ENCODE measurements around the gene SNX9. TPM values are rescaled to one million over a fixed set of nuclear protein-coding genes. Genes with fewer than 3 reads are reported as not detected.
A peak's percentile ranks its signal among the peaks of the same experiment; 100 is the strongest.
"Not testable (repeated sequence)": the region's sequence is repeated elsewhere in the genome, so short reads cannot be mapped to it uniquely, and the experiment has no call there.

SNX9 gene
- total RNA-seq, 1 donor from 2014 or later: 25.0 TPM

- no peaks in the 10 kb centered on the region for H3K27me3 ChIP-seq
- H3K4me3 ChIP-seq: no peak overlapping the region
- no peak for TF ChIP-seq CTCF (IDR thresholded peaks at IDR 0.05)
- intact Hi-C loops (cut with DNase I): no loop called here
- DNase-seq (no peak), ATAC-seq (no peak)
- H3K4me1 ChIP-seq: peaks cover 9% of the 10 kb centered on the region
- no peaks in the 10 kb centered on the region for H3K36me3 ChIP-seq
- H3K27ac ChIP-seq: no peak overlapping the region
- no peaks in the 10 kb centered on the region for H3K9me3 ChIP-seq
Measured at GRCh38 chr6:157839606-157840005, 16.6 kb downstream of the SNX9 start.

GRCh38 chr6:157840261-157840660 is 17.2 kb downstream of the SNX9 start:
- intact Hi-C loops (cut with DNase I): no loop called here
- Histone ChIP-seq H3K4me3 (no peak overlapping the region), H3K27me3 (no peaks in the 10 kb centered on the region), H3K4me1 (peaks cover 11% of the 10 kb centered on the region), H3K9me3 (no peaks in the 10 kb centered on the region), H3K27ac (no peak overlapping the region), H3K36me3 (no peaks in the 10 kb centered on the region)
- no peak for TF ChIP-seq CTCF (IDR thresholded peaks at IDR 0.05)
- ATAC-seq (no peak), DNase-seq (no peak)

- DNase-seq (no peak), ATAC-seq (no peak)
- no peak for TF ChIP-seq CTCF (IDR thresholded peaks at IDR 0.05)
- H3K4me3 ChIP-seq: no peak overlapping the region
- H3K4me1 ChIP-seq: peaks cover 15% of the 10 kb centered on the region
- intact Hi-C loops (cut with DNase I): no loop called here
- H3K36me3 ChIP-seq: no peaks in the 10 kb centered on the region
- no peaks in the 10 kb centered on the region for H3K27me3 ChIP-seq
- H3K27ac ChIP-seq: no peak overlapping the region
- H3K9me3 ChIP-seq: no peaks in the 10 kb centered on the region
Measured at GRCh38 chr6:157840776-157841175, 17.7 kb downstream of the SNX9 start.

- Histone ChIP-seq H3K4me3 (no peak overlapping the region), H3K4me1 (peaks cover 20% of the 10 kb centered on the region), H3K27ac (no peak overlapping the region), H3K36me3 (no peaks in the 10 kb centered on the region), H3K27me3 (no peaks in the 10 kb centered on the region), H3K9me3 (no peaks in the 10 kb centered on the region)
- DNase-seq: no peak
- no peak for TF ChIP-seq CTCF (IDR thresholded peaks at IDR 0.05)
- peak; percentile 43 for ATAC-seq
- intact Hi-C loops (cut with DNase I): no loop called here
Measured at GRCh38 chr6:157841211-157841840, 18.3 kb downstream of the SNX9 start.

GRCh38 chr6:157842212-157842611 is 19.2 kb downstream of the SNX9 start:
- Histone ChIP-seq H3K4me3 (no peak overlapping the region), H3K36me3 (no peaks in the 10 kb centered on the region), H3K27me3 (no peaks in the 10 kb centered on the region), H3K4me1 (peaks cover 27% of the 10 kb centered on the region), H3K9me3 (no peaks in the 10 kb centered on the region), H3K27ac (no peak overlapping the region)
- ATAC-seq (no peak), DNase-seq (no peak)
- no peak for TF ChIP-seq CTCF (IDR thresholded peaks at IDR 0.05)
- intact Hi-C loops (cut with DNase I): no loop called here

GRCh38 chr6:157844196-157844595 is 21.1 kb downstream of the SNX9 start:
- H3K27ac ChIP-seq; ATAC-seq; intact Hi-C loops (cut with DNase I); H3K27me3 ChIP-seq; H3K4me3 ChIP-seq; DNase-seq; H3K36me3 ChIP-seq; H3K9me3 ChIP-seq: not testable (repeated sequence)
- peaks cover 27% of the 10 kb centered on the region for H3K4me1 ChIP-seq

All from upper lobe of right lung (tissue), 1 donor.